ENCODE measurements around the gene CRHR1. TPM values are rescaled to one million over a fixed set of nuclear protein-coding genes. Genes with fewer than 3 reads are reported as not detected.

CRHR1 gene
- polyA plus RNA-seq, 1 of the 3 experiments (the other 2 are of a cell fraction), result 0.13 TPM

GRCh38 chr17:45823598-45823997 is 39.5 kb downstream of the CRHR1 start (continued):
- TF ChIP-seq ZBTB33 (IDR thresholded peaks at IDR 0.05; ENCODE audit: borderline replicate concordance, low read depth), result no peak

- no peaks in the 10 kb centered on the region for H3K27me3 ChIP-seq (ENCODE audit: insufficient read depth)
- DNase-seq, result no peak
- CTCF ChIA-PET, result interaction anchor here (1.2 to 18.6 kb wide), 5 partner anchors 12 to 183 kb away, joined by 3 to 327 read pairs (median 4); partner anchors contain the start of gene SPPL2C
Observed at GRCh38 chr17:45824475-45824874, 40.4 kb downstream of the CRHR1 start.

GRCh38 chr17:45824901-45825492 is 40.9 kb downstream of the CRHR1 start:
- CTCF ChIA-PET, result interaction anchor here (0.9 to 18.6 kb wide), 7 partner anchors 11 to 184 kb away, joined by 3 to 327 read pairs (median 4); partner anchors contain the start of gene SPPL2C
- Histone ChIP-seq H3K27ac (ENCODE audit: low read depth in 2 of 2, low read length in 1 of 2) (peak overlapping the region in 1 of 2 experiments; percentile 69; a peak in 2 of 4 replicates), H3K9me2 (no peaks in the 10 kb centered on the region), H3K36me3 (replicated peaks in 1 of 2; ENCODE audit: control insufficient read depth in 1 of 2, insufficient read depth in 2 of 2, low read length in 1 of 2) (no peaks in the 10 kb centered on the region), H2AFZ (ENCODE audit: low read depth) (no peak overlapping the region), H3K9me3 (no peaks in the 10 kb centered on the region), H4K20me1 (ENCODE audit: insufficient read depth) (no peaks in the 10 kb centered on the region), H3K9ac (no peak overlapping the region), H3K4me3 (ENCODE audit: low read depth in 2 of 2, low read length in 1 of 2) (no peak overlapping the region), H3K27me3 (ENCODE audit: insufficient read depth) (no peaks in the 10 kb centered on the region), H3K4me1 (ENCODE audit: control insufficient read depth in 1 of 2, insufficient read depth in 2 of 2, low read depth in 1 of 2, low read length in 1 of 2) (peaks cover 0 to 67% of the 10 kb centered on the region in 2 experiments; a peak in 3 of 4 replicates), H3F3A (replicated peaks; ENCODE audit: insufficient read depth) (no peaks in the 10 kb centered on the region), H3K79me2 (ENCODE audit: insufficient read depth) (no peaks in the 10 kb centered on the region), H3K4me2 (no peak overlapping the region)
- WGBS (ENCODE audit: low lambda C conversion rate), result 57% methylated on average over 11 of the region's 13 CpGs
- TF ChIP-seq JUND (IDR thresholded peaks at IDR 0.05) (no peak), GATA2 (CRISPR knock-in tag; IDR thresholded peaks at IDR 0.05) (0 out of 2 replicates have a peak, but pooled peaks have one; percentile 41)
- POLR2A ChIA-PET, result no interaction called here
- DNase-seq, result no peak

More at GRCh38 chr17:45824475-45824874, 40.4 kb downstream of the CRHR1 start:
- H3K27ac ChIP-seq (ENCODE audit: low read depth in 2 of 2, low read length in 1 of 2), result no peak overlapping the region
- H3K79me2 ChIP-seq (ENCODE audit: insufficient read depth), result no peaks in the 10 kb centered on the region
- TF ChIP-seq JUND (IDR thresholded peaks at IDR 0.05), result no peak
- TF ChIP-seq POLR2AphosphoS5 (IDR thresholded peaks at IDR 0.05; ENCODE audit: low read depth, low read length), result no peak
- no peak for TF ChIP-seq FOSL2 (IDR thresholded peaks at IDR 0.05; ENCODE audit: borderline replicate concordance, low read depth)
- TF ChIP-seq YY1 (IDR thresholded peaks at IDR 0.05; ENCODE audit: low read depth), result no peak
- TF ChIP-seq USF1 (IDR thresholded peaks at IDR 0.05; ENCODE audit: borderline replicate concordance, low read depth), result no peak
- no peak for TF ChIP-seq CHD2 (IDR thresholded peaks at IDR 0.05; ENCODE audit: low read length, partially characterized antibody)
- no peak for TF ChIP-seq EP300 (IDR thresholded peaks at IDR 0.05; ENCODE audit: borderline replicate concordance in 1 of 2, low read depth in 1 of 2, low read length in 1 of 2)
- no peak for TF ChIP-seq PBX3 (IDR thresholded peaks at IDR 0.05)
- TF ChIP-seq SIN3A (IDR thresholded peaks at IDR 0.05; ENCODE audit: borderline replicate concordance, low read depth, low read length), result no peak
- no peaks in the 10 kb centered on the region for H4K20me1 ChIP-seq (ENCODE audit: insufficient read depth)
- WGBS (ENCODE audit: low lambda C conversion rate), result 66% methylated on average over 7 of the region's 7 CpGs
- no peaks in the 10 kb centered on the region for H3K9me3 ChIP-seq
- peaks cover 0 to 64% of the 10 kb centered on the region in 2 experiments; a peak in 3 of 4 replicates for H3K4me1 ChIP-seq (ENCODE audit: control insufficient read depth in 1 of 2, insufficient read depth in 2 of 2, low read depth in 1 of 2, low read length in 1 of 2)
- H3K36me3 ChIP-seq (replicated peaks in 1 of 2; ENCODE audit: control insufficient read depth in 1 of 2, insufficient read depth in 2 of 2, low read length in 1 of 2), result no peaks in the 10 kb centered on the region
- H2AFZ ChIP-seq (ENCODE audit: low read depth), result no peak overlapping the region
- H3K9ac ChIP-seq, result no peak overlapping the region
- no peaks in the 10 kb centered on the region for H3K9me2 ChIP-seq
- no peak overlapping the region for H3K4me3 ChIP-seq (ENCODE audit: low read depth in 2 of 2, low read length in 1 of 2)
- POLR2A ChIA-PET, result no interaction called here
- H3F3A ChIP-seq (replicated peaks; ENCODE audit: insufficient read depth), result no peaks in the 10 kb centered on the region
- no peak overlapping the region for H3K4me2 ChIP-seq

Measured in SK-N-SH (cell line).